Esophagus squamous epithelium (tissue), 4 donors: ENCODE measurements around the gene PTPRD.

ENCODE experiments used
- POLR2A ChIP-seq, 4 donors: fragments of 450-650 bp; IDR thresholded peaks; one replicate each; pipeline ENCODE4 v1.6.1; 2017; ENCODE audit warnings: antibody characterized with exemption in 4 of 4, mild to moderate bottlenecking in 4 of 4, moderate library complexity in 3 of 4
- TF ChIP-seq, protein P1 (sequence below), 6 experiments: fragments of 450-650 bp in 4 of 6; fragments of 200-600 bp in 2 of 6; sonication (generic) in 2 of 6; IDR thresholded peaks; one replicate each; pipeline ENCODE4 v1.5.1; 2016 to 2019; ENCODE audit warnings: antibody characterized with exemption in 6 of 6, mild to moderate bottlenecking in 4 of 6, moderate library complexity in 4 of 6

DNA sequence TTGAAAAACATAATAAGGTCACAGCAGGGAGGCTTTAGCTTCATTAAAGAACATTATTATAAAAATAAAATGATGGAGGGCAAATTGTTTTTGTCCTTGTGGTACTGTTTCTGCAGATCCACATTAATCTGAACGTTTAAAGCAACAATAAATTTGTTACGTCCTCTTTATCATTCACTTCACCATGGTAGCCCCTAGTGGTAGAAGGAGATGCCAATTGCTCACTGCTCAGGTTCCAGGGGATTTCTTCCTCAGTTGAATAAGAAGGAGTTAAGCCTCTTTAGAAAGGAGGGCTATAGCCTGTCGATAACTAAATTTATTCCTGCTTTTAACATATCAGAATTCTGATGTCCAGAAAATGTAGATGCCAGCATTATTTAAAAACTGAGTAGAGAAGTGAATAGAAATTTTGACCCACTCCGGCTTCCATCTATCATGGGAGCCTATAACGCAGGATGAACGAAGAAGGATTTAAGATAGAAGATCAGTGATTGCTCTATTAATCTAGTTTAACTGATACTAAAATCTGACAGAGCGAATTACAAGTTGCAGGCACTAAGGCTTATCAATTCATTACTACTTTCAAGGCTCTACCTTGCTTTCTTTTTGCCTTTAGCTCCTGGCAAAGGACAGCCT is 692.3 kb downstream of the PTPRD start:
- TF ChIP-seq POLR2A (IDR thresholded peaks at IDR 0.05) = no peak
- TF ChIP-seq, protein P1, sequence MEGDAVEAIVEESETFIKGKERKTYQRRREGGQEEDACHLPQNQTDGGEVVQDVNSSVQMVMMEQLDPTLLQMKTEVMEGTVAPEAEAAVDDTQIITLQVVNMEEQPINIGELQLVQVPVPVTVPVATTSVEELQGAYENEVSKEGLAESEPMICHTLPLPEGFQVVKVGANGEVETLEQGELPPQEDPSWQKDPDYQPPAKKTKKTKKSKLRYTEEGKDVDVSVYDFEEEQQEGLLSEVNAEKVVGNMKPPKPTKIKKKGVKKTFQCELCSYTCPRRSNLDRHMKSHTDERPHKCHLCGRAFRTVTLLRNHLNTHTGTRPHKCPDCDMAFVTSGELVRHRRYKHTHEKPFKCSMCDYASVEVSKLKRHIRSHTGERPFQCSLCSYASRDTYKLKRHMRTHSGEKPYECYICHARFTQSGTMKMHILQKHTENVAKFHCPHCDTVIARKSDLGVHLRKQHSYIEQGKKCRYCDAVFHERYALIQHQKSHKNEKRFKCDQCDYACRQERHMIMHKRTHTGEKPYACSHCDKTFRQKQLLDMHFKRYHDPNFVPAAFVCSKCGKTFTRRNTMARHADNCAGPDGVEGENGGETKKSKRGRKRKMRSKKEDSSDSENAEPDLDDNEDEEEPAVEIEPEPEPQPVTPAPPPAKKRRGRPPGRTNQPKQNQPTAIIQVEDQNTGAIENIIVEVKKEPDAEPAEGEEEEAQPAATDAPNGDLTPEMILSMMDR (IDR thresholded peaks at IDR 0.05) = no peak
